ENCODE results near the gene ENAH.

Gene ENAH

GRCh38 chr1:225587310-225587709 lies 65.6 kb downstream of the ENAH start:
- Histone ChIP-seq H3K4me1 (ENCODE audit: control insufficient read depth, insufficient read depth, low read length, poor library complexity, severe bottlenecking) (no peaks in the 10 kb centered on the region), H3K9me3 (ENCODE audit: control insufficient read depth, low read length) (no peaks in the 10 kb centered on the region), H3K36me3 (ENCODE audit: control insufficient read depth, insufficient read depth, low read length) (peaks cover under 1% of the 10 kb centered on the region), H3K27ac (ENCODE audit: low read depth, low read length, severe bottlenecking) (no peak overlapping the region), H3K4me3 (ENCODE audit: extremely low read depth, insufficient read depth, low read length, poor library complexity, severe bottlenecking) (no peak overlapping the region)
- no CpG with 5 or more reads among the region's 1 CpG for WGBS, 2 experiments (ENCODE audit: insufficient coverage in 2 of 2)

DNA sequence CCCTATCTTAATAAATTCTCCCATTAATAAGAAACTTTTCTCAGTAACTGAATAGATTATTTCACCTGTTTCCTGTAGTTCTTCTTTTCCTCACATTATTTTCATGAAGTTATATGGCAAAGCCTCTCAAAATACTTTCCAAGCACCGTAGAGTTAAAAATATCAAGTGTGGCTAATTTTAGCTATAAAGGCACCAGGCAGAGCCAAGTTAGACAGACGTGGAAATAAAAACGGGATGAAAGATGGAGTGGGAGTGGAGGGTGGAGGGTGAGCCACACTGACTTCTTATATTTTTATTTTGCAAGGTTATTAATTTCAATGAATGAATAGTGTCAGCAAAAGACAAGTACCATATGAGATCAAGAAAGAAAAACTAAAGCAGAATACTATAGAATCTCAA lies 71.7 kb downstream of the ENAH start:
- Histone ChIP-seq H3K27ac (ENCODE audit: low read depth, low read length, severe bottlenecking) (no peak overlapping the region), H3K36me3 (ENCODE audit: control insufficient read depth, insufficient read depth, low read length) (peaks cover 5% of the 10 kb centered on the region), H3K9me3 (ENCODE audit: control insufficient read depth, low read length) (no peaks in the 10 kb centered on the region), H3K4me3 (ENCODE audit: extremely low read depth, insufficient read depth, low read length, poor library complexity, severe bottlenecking) (no peak overlapping the region), H3K4me1 (ENCODE audit: control insufficient read depth, insufficient read depth, low read length, poor library complexity, severe bottlenecking) (peaks cover 12% of the 10 kb centered on the region)
- 60 to 83% methylated on average over 1 to 2 of the region's 3 CpGs for WGBS, 2 experiments (ENCODE audit: insufficient coverage in 2 of 2)

DNA sequence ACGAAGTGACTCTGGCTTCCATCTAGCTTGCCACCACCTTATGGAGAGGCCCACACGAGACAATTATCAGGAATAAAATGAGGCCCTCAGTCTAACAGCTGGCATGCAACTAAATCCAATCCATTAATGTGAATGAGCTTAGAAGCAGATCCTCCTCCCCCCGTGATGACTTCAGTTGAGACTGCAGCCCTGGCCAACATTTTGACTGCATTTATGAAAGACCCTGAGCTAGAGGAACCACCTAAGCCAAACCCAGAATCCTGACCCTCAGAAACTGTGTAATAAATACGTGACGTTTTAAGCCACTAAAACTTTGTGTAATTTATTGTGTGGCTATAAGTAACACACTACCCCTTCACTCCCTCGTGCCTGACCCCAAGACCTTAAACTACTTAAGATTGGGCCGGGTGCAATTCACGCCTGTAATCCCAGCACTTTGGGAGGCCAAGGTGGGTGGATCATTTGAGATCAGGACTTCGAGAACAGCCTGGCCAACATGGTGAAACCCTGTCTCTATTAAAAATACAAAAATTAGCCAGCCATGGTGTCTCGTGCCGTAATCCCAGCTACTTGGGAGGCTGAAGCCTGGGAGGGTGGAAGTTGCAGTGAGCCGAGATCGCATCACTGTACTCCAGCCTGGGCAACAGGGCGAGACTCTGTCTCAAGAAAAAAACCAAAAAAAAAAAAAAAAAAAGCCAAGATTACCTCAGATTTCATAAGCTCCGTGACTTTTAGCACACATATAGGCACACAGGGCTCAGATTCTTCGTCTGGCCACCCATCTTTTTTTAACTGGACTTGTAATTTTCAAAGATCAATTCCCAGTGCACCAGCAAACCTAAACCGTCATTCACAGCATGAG lies 72.5 kb downstream of the ENAH start:
- Histone ChIP-seq H3K9me3 (ENCODE audit: control insufficient read depth, low read length) (no peaks in the 10 kb centered on the region), H3K36me3 (ENCODE audit: control insufficient read depth, insufficient read depth, low read length) (peaks cover 5% of the 10 kb centered on the region), H3K4me3 (ENCODE audit: extremely low read depth, insufficient read depth, low read length, poor library complexity, severe bottlenecking) (no peak overlapping the region), H3K4me1 (ENCODE audit: control insufficient read depth, insufficient read depth, low read length, poor library complexity, severe bottlenecking) (peaks cover 12% of the 10 kb centered on the region), H3K27ac (ENCODE audit: low read depth, low read length, severe bottlenecking) (no peak overlapping the region)
- 83 to 94% methylated on average over 7 to 9 of the region's 17 CpGs for WGBS, 2 experiments (ENCODE audit: insufficient coverage in 2 of 2)

DNA sequence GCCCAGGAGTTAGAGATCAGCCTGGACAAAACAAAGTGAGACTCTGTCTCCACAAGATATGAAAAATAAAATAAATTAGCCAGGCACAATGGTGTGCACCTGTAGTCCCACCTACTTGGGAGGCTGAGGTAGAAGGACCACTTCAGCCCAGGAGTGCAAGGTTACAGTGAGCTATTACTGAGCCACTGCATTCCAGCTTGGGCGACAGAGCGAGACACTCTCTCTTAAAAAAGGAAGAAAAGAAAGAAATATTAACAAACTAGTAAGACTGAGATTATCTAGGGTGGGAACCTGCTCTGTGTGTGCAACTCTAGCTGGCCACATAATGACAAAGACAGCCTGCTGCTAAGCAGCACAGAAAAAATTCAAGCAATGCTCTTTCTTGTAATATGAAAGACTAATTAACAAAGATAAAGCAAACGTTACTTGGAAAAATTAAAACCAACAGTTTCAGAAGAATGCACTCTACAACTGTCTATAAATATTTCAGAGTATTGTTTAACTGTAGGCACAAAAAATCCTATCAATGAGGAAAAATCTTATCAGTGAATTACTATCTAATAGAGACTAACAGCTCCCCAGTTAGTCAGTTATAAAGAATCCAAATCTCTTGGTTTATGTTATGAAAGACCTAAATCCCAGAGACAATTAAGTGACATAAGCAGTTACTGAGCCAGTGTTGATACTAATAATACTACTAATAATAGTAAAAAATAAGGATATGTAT lies 74.5 kb downstream of the ENAH start:
- WGBS, 2 experiments (ENCODE audit: insufficient coverage in 2 of 2): no CpG with 5 or more reads among the region's 3 CpGs
- no peak overlapping the region for H3K4me3 ChIP-seq (ENCODE audit: extremely low read depth, insufficient read depth, low read length, poor library complexity, severe bottlenecking)
- peaks cover 12% of the 10 kb centered on the region for H3K4me1 ChIP-seq (ENCODE audit: control insufficient read depth, insufficient read depth, low read length, poor library complexity, severe bottlenecking)
- H3K9me3 ChIP-seq (ENCODE audit: control insufficient read depth, low read length): no peaks in the 10 kb centered on the region
- H3K27ac ChIP-seq (ENCODE audit: low read depth, low read length, severe bottlenecking): no peak overlapping the region
- H3K36me3 ChIP-seq (ENCODE audit: control insufficient read depth, insufficient read depth, low read length): peaks cover 5% of the 10 kb centered on the region

DNA sequence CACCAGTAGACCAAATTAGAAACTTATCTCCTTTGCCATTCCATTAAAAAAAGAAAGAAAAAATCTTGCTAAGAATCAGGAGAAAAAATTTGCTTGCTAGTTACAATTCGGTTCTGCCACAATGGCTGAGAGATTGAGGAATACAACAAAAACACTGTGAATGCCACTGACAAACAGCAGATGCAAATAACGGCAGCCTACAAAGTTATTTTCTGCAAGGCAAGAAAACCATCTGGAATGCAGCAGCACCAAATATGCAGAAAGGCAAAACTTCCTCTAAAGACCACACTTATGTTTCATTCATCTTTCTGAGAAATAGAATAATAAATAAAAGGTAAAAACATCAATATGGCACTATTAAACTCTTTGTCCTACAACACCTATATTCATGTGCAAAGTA lies 75.7 kb downstream of the ENAH start:
- 11 to 60% methylated on average over 1 to 2 of the region's 2 CpGs for WGBS, 2 experiments (ENCODE audit: insufficient coverage in 2 of 2)
- Histone ChIP-seq H3K36me3 (ENCODE audit: control insufficient read depth, insufficient read depth, low read length) (peaks cover 4% of the 10 kb centered on the region), H3K4me1 (ENCODE audit: control insufficient read depth, insufficient read depth, low read length, poor library complexity, severe bottlenecking) (peaks cover 12% of the 10 kb centered on the region), H3K9me3 (ENCODE audit: control insufficient read depth, low read length) (no peaks in the 10 kb centered on the region), H3K4me3 (ENCODE audit: extremely low read depth, insufficient read depth, low read length, poor library complexity, severe bottlenecking) (no peak overlapping the region), H3K27ac (ENCODE audit: low read depth, low read length, severe bottlenecking) (no peak overlapping the region)

DNA sequence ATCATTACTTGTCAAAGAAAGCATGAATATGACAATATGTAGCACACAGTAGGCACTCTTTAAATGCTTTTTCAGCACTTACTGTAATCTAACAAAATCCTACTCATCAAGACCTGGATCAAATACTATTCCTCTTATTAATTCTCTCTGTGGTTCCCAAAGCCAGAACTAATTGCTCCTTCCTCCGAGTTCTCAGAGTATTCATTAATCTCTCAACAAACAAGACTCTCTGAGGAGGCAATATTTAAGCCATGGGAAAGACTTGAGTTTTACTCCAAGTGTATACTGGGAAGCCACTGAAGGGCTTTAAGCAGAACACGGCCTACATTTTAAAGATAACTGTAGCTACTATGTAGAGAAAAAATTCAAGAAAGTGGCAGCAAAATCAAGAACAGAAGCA lies 79.7 kb downstream of the ENAH start:
- 100% methylated on average over 1 of the region's 2 CpGs for WGBS, 2 experiments (ENCODE audit: insufficient coverage in 2 of 2)
- Histone ChIP-seq H3K36me3 (ENCODE audit: control insufficient read depth, insufficient read depth, low read length) (peaks cover 9% of the 10 kb centered on the region), H3K4me3 (ENCODE audit: extremely low read depth, insufficient read depth, low read length, poor library complexity, severe bottlenecking) (no peak overlapping the region), H3K9me3 (ENCODE audit: control insufficient read depth, low read length) (no peaks in the 10 kb centered on the region), H3K27ac (ENCODE audit: low read depth, low read length, severe bottlenecking) (no peak overlapping the region), H3K4me1 (ENCODE audit: control insufficient read depth, insufficient read depth, low read length, poor library complexity, severe bottlenecking) (peaks cover 17% of the 10 kb centered on the region)

DNA sequence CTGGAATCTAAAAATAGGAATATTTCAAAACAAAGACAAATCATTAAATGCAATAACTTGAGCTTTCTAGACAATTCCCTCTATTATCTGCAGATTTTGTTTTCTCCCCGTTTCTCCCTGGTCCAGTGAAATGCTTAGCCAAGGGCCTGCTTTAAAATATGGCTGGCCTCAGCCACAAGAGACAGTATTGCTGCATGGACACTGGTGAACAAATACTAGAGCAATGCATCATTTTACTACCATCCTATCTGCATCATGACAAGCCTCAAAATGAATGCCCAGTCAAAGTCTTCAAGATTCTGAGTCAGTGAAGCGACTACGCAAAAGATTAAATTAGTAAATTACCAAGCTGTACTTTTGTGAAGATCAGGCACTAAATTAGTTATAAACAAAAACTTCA lies 80.5 kb downstream of the ENAH start:
- H3K4me1 ChIP-seq (ENCODE audit: control insufficient read depth, insufficient read depth, low read length, poor library complexity, severe bottlenecking): peaks cover 20% of the 10 kb centered on the region
- no peaks in the 10 kb centered on the region for H3K9me3 ChIP-seq (ENCODE audit: control insufficient read depth, low read length)
- H3K27ac ChIP-seq (ENCODE audit: low read depth, low read length, severe bottlenecking): no peak overlapping the region
- peaks cover 9% of the 10 kb centered on the region for H3K36me3 ChIP-seq (ENCODE audit: control insufficient read depth, insufficient read depth, low read length)
- no peak overlapping the region for H3K4me3 ChIP-seq (ENCODE audit: extremely low read depth, insufficient read depth, low read length, poor library complexity, severe bottlenecking)
- 71 to 93% methylated on average over 1 of the region's 3 CpGs for WGBS, 2 experiments (ENCODE audit: insufficient coverage in 2 of 2)

DNA sequence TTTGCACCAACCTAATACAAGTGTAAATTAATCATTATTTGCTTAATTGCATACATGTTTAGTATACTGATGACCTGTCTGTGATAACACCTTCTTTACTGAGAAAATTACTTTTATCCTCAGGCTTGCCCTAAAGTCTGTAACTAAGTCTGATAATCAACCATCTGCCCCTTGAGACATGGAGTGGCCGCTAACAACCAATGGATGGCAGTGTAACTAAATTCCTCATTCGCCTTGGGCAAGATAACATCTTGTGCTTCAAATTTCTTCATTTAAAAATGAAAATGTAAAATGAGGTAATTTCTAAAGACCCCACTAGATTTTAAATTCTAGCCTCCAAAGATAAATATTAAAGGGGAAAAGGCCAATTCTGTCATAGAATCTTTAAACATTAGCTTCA lies 85.1 kb downstream of the ENAH start:
- peaks cover 17% of the 10 kb centered on the region for H3K4me1 ChIP-seq (ENCODE audit: control insufficient read depth, insufficient read depth, low read length, poor library complexity, severe bottlenecking)
- no peak overlapping the region for H3K27ac ChIP-seq (ENCODE audit: low read depth, low read length, severe bottlenecking)
- no peaks in the 10 kb centered on the region for H3K9me3 ChIP-seq (ENCODE audit: control insufficient read depth, low read length)
- H3K4me3 ChIP-seq (ENCODE audit: extremely low read depth, insufficient read depth, low read length, poor library complexity, severe bottlenecking): no peak overlapping the region
- H3K36me3 ChIP-seq (ENCODE audit: control insufficient read depth, insufficient read depth, low read length): peaks cover 39% of the 10 kb centered on the region
- WGBS, 2 experiments (ENCODE audit: insufficient coverage in 2 of 2): 80% methylated on average over 1 of the region's 2 CpGs; no CpG with 5 or more reads in 1 of the 2 experiments

DNA sequence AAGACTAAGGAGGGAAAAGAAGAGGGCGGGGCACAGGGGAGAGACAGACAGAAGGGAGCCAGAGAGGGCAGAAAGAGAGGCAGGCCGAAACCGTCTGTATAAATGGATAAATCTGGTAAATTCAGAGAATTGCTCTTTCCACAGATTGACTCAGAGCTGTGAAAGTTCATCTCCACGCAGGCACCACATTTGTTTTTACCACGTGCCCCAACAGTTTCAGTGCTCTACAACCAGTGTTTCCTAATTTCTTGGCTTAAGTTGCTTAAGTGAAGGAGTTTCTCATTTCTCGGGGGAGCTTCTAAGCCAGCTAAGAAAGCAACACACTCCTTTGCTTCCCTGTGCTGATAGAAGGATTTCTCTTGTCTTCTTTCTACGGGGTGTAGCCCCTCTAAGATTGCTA lies 87.1 kb downstream of the ENAH start:
- H3K36me3 ChIP-seq (ENCODE audit: control insufficient read depth, insufficient read depth, low read length): peaks cover 39% of the 10 kb centered on the region
- peaks cover 17% of the 10 kb centered on the region for H3K4me1 ChIP-seq (ENCODE audit: control insufficient read depth, insufficient read depth, low read length, poor library complexity, severe bottlenecking)
- no peak overlapping the region for H3K4me3 ChIP-seq (ENCODE audit: extremely low read depth, insufficient read depth, low read length, poor library complexity, severe bottlenecking)
- WGBS, 2 experiments (ENCODE audit: insufficient coverage in 2 of 2): 89 to 99% methylated on average over 4 to 5 of the region's 7 CpGs
- H3K27ac ChIP-seq (ENCODE audit: low read depth, low read length, severe bottlenecking): no peak overlapping the region
- H3K9me3 ChIP-seq (ENCODE audit: control insufficient read depth, low read length): no peaks in the 10 kb centered on the region

- Histone ChIP-seq H3K9me3 (ENCODE audit: control insufficient read depth, low read length) (peaks cover 8% of the 10 kb centered on the region), H3K4me3 (ENCODE audit: extremely low read depth, insufficient read depth, low read length, poor library complexity, severe bottlenecking) (no peak overlapping the region), H3K36me3 (ENCODE audit: control insufficient read depth, insufficient read depth, low read length) (peaks cover 70% of the 10 kb centered on the region), H3K27ac (ENCODE audit: low read depth, low read length, severe bottlenecking) (no peak overlapping the region), H3K4me1 (ENCODE audit: control insufficient read depth, insufficient read depth, low read length, poor library complexity, severe bottlenecking) (no peaks in the 10 kb centered on the region)
- 96 to 100% methylated on average over 1 to 2 of the region's 5 CpGs for WGBS, 2 experiments (ENCODE audit: insufficient coverage in 2 of 2)
Observed at GRCh38 chr1:225561675-225562074, 91.2 kb downstream of the ENAH start.

DNA sequence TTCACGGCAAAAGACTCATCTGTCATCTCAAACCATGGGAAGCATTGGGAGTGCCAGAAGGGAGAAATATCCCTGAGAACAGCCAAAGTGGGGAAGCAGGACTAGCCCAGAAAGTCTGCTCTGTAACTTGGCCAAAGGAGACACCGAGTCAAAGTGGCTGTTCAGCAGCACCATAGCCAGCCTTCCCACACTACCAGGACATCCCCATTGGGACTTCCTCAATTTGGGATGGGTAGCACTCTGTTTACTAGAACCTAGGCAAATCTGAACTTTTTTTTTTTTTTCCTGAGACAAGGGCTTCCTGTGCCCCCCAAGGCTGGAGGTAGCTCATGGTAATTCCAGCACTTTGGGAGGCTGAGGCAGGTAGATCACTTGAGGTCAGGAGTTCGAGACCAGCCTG lies 93.0 kb downstream of the ENAH start:
- H3K4me1 ChIP-seq (ENCODE audit: control insufficient read depth, insufficient read depth, low read length, poor library complexity, severe bottlenecking): no peaks in the 10 kb centered on the region
- H3K9me3 ChIP-seq (ENCODE audit: control insufficient read depth, low read length): peaks cover 8% of the 10 kb centered on the region
- no peak overlapping the region for H3K4me3 ChIP-seq (ENCODE audit: extremely low read depth, insufficient read depth, low read length, poor library complexity, severe bottlenecking)
- 88 to 100% methylated on average over 1 to 2 of the region's 3 CpGs for WGBS, 2 experiments (ENCODE audit: insufficient coverage in 2 of 2)
- H3K27ac ChIP-seq (ENCODE audit: low read depth, low read length, severe bottlenecking): no peak overlapping the region
- peaks cover 67% of the 10 kb centered on the region for H3K36me3 ChIP-seq (ENCODE audit: control insufficient read depth, insufficient read depth, low read length)

Measured in mesodermal cell (in vitro differentiated cells).